A549 (cell line): Measurements from ENCODE around the gene MAP3K14. TPM values are rescaled to one million over a fixed set of nuclear protein-coding genes. Genes with fewer than 3 reads are reported as not detected.

Experiments
- ATAC-seq, 2 experiments: fragments of 200-7000 bp in 1 of 2; fragments of >200 bp in 1 of 2; cut with Nextera tagmentation in 1 of 2; cut with Tn5 transposase in 1 of 2; 3 replicates each; pipeline versions ENCODE4 v1.8.0 to v1.9.1; 2018 to 2020; ENCODE audit warnings: mild to moderate bottlenecking in 1 of 2, moderate library complexity in 1 of 2
- CTCF ChIA-PET: fragments of 300-600 bp; sonication (Branson Sonifier 250); formaldehyde crosslinking; extraction: SDS; loops from one replicate; lab custom pipeline; 2021; ENCODE audit warnings: antibody characterized with exemption, inconsistent platforms; lab: Yijun Ruan, JAX
- POLR2A ChIA-PET: fragments of 350-600 bp; formaldehyde crosslinking; extraction: SDS; loops from one replicate; lab custom pipeline; 2021; ENCODE audit warnings: antibody characterized with exemption, inconsistent platforms; lab: Yijun Ruan, JAX
- DNase-seq, 2 experiments: peaks; one replicate each; pipeline versions ENCODE4 v3.0.0 to v3.0.0-alpha.2; 2011 to 2016; ENCODE audit warnings: low read depth in 1 of 2, low spot score in 1 of 2
- FAIRE-seq: peaks from 2 replicates; lab custom pipeline; 2011; peaks lifted over from hg19 to GRCh38; lab: Jason Lieb, UNC
- H3K27ac ChIP-seq, 2 experiments: fragments of >200 bp; sonication (Bioruptor Twin); formaldehyde crosslinking; 3 replicates each; pipeline ENCODE4 v1.5.1; 2016 to 2017
- H3K4me1 ChIP-seq: fragments of >200 bp; sonication (Bioruptor Twin); formaldehyde crosslinking; 3 replicates; pipeline ENCODE4 v1.6.1; 2016
- H3K4me2 ChIP-seq: fragments of >200 bp; sonication (Bioruptor Twin); formaldehyde crosslinking; 3 replicates; pipeline ENCODE4 v1.6.1; 2016
- H3K4me3 ChIP-seq: fragments of >200 bp; sonication (Bioruptor Twin); formaldehyde crosslinking; 3 replicates; pipeline ENCODE4 v1.5.1; 2016
- H3K9me3 ChIP-seq: fragments of >200 bp; sonication (Bioruptor Twin); formaldehyde crosslinking; 3 replicates; pipeline ENCODE4 v1.6.1; 2016
- CEBPB ChIP-seq, 2 experiments: fragments of >200 bp in 1 of 2; sonication (Bioruptor Twin) in 1 of 2; formaldehyde crosslinking in 1 of 2; IDR thresholded peaks; 2 replicates each; pipeline ENCODE4 v1.6.1; 2012 to 2016
- CHD2 ChIP-seq: fragments of 150-350 bp; IDR thresholded peaks from 2 replicates; pipeline ENCODE4 v1.6.1; 2014; ENCODE audit warnings: low read length; ENCODE audit not compliant: partially characterized antibody
- EP300 ChIP-seq, 2 experiments: fragments of >200 bp; sonication (Bioruptor Twin); formaldehyde crosslinking; IDR thresholded peaks; 2 replicates in 1 of 2; 3 replicates in 1 of 2; pipeline ENCODE4 v1.6.1; 2016 to 2017
- FOXS1 ChIP-seq: fragments of 250-450 bp; sonication (Bioruptor Pico); IDR thresholded peaks from 2 replicates; pipeline ENCODE4 v1.5.0; 2020; ENCODE audit warnings: mild to moderate bottlenecking, moderate library complexity
- RAD21 ChIP-seq, 2 experiments: fragments of >200 bp in 1 of 2; sonication (Bioruptor Twin) in 1 of 2; formaldehyde crosslinking in 1 of 2; IDR thresholded peaks in 1 of 2; conservative IDR thresholded peaks in 1 of 2; 2 replicates in 1 of 2; 3 replicates in 1 of 2; pipeline ENCODE4 v1.6.1; 2012 to 2018; ENCODE audit warnings: inconsistent platforms in 1 of 2
- SMC3 ChIP-seq: fragments of >200 bp; sonication (Bioruptor Twin); formaldehyde crosslinking; IDR thresholded peaks from 3 replicates; pipeline ENCODE4 v1.6.1; 2018; ENCODE audit warnings: inconsistent platforms
- WGBS: methylation state at CpG from one replicate; pipeline ENCODE4 v1.1.6; 2017; ENCODE audit errors: missing lambda C conversion rate; 5-methylcytosine and 5-hydroxymethylcytosine counted together
- polyA plus RNA-seq, 4 experiments: library from polyadenylated mRNA; depleted of rRNA in 3 of 4; stranded (reverse); fragments of >200 nt; fragmentation: RNase III in 1 of 4; extraction: RNeasy Plus Mini Kit Qiagen cat#74134 plus additional on column Dnase treatment in 1 of 4; gene quantifications; 2 replicates in 3 of 4; 3 replicates in 1 of 4; pipeline ENCODE4 v1.2.3, GENCODE V29; 2011 to 2017
- TF ChIP-seq, protein P1 (sequence below): fragments of >200 bp; sonication (Bioruptor Twin); formaldehyde crosslinking; IDR thresholded peaks from 3 replicates; pipeline ENCODE4 v1.5.1; 2016
- TF ChIP-seq, protein P2 (sequence below): IDR thresholded peaks from 2 replicates; pipeline ENCODE4 v1.6.1; 2012
- TF ChIP-seq, protein P3 (sequence below): fragments of >200 bp; sonication (Bioruptor Twin); formaldehyde crosslinking; IDR thresholded peaks from 3 replicates; pipeline ENCODE4 v1.6.1; 2016
- TF ChIP-seq, protein P4 (sequence below): fragments of 150-350 bp; IDR thresholded peaks from 2 replicates; pipeline ENCODE4 v1.6.1; 2014; ENCODE audit warnings: low read depth, mild to moderate bottlenecking, low read length

Gene MAP3K14
- polyA plus RNA-seq, 2 of the 4 experiments (the other 2 are of a cell fraction), result 9.1 to 34.5 TPM

DNA sequence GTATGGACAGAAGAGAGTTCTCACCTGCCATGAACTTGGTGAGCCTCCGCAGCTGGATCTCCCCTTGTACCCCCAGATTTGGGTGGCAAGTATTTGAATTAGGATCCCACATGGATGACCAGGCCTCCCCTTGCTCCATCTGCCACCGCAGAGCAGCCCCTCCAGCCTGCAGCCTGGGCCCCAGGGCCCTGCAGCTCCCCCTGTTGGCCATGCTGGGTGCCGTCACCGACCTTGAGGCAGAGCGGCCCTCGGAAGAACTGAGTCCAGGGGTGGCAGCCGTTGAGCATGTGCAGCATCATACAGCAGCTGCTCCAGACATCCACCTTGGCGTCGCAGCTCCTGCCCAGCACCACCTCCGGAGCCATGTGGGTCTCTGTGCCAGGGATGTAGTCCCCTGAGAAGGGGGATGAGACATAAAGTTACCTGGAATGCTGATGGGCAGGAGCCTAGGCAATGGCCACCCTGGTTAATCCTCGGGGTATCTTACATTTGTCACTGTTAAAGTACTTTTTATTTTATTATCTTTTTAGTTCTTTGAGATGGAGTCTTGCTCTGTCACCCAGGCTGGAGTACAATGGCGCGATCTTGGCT, 45.9 kb downstream of the MAP3K14 start:
- H3K9me3 ChIP-seq, result no peaks in the 10 kb centered on the region
- no peak overlapping the region for H3K4me3 ChIP-seq
- 81% methylated on average over 13 of the region's 13 CpGs for WGBS
- peak in 1 of 2 experiments; percentile 68 for DNase-seq
- no peak overlapping the region for H3K4me2 ChIP-seq
- TF ChIP-seq SMC3 (peak; percentile 58), RAD21 (conservative IDR thresholded peaks at IDR 0.05 in 1 of 2, IDR thresholded peaks at IDR 0.05 in 1 of 2) (peak; percentile 45 to 46; a peak in 4 of 5 replicates), FOXS1 (CRISPR knock-in tag) (no peak), CHD2 (no peak)
- TF ChIP-seq, protein P1, sequence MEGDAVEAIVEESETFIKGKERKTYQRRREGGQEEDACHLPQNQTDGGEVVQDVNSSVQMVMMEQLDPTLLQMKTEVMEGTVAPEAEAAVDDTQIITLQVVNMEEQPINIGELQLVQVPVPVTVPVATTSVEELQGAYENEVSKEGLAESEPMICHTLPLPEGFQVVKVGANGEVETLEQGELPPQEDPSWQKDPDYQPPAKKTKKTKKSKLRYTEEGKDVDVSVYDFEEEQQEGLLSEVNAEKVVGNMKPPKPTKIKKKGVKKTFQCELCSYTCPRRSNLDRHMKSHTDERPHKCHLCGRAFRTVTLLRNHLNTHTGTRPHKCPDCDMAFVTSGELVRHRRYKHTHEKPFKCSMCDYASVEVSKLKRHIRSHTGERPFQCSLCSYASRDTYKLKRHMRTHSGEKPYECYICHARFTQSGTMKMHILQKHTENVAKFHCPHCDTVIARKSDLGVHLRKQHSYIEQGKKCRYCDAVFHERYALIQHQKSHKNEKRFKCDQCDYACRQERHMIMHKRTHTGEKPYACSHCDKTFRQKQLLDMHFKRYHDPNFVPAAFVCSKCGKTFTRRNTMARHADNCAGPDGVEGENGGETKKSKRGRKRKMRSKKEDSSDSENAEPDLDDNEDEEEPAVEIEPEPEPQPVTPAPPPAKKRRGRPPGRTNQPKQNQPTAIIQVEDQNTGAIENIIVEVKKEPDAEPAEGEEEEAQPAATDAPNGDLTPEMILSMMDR, result peak; percentile 68
- TF ChIP-seq, protein P2, sequence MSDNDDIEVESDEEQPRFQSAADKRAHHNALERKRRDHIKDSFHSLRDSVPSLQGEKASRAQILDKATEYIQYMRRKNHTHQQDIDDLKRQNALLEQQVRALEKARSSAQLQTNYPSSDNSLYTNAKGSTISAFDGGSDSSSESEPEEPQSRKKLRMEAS, result peak; percentile 33; the same call in 1 of the 2 replicates
- CTCF ChIA-PET, result interaction anchor here (0.8 to 34.8 kb wide), 22 partner anchors 8 to 136 kb away, joined by 3 to 1120 read pairs (median 6); partner anchors contain the start of genes ACBD4 and FMNL1
- POLR2A ChIA-PET, result no interaction called here
- peaks cover 21% of the 10 kb centered on the region for H3K4me1 ChIP-seq
- no peak overlapping the region for H3K27ac ChIP-seq
- ATAC-seq, result peak; percentile 36 to 72; a peak in 4 of 6 replicates
- no peak for FAIRE-seq

DNA sequence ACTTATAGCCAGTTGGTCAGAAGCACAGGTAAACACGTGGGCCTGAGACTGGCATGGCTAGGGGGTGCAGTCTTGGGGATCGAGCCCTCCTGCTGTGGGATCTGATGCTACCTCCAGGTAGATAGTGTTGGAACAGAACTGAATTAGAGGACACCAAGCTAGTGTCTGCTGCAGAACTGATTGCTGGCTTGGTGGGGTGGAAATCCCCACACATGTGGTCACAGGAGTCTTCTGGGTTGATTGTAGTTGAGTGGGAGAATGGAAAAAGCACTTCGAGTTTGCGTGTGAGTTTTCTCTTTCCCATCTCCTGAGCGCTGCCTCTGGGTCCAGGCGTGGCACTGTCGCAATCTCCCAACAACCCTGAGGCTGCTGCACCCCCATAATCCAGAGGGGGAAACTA, 46.9 kb downstream of the MAP3K14 start:
- Histone ChIP-seq H3K4me1 (peaks cover 29% of the 10 kb centered on the region), H3K4me2 (no peak overlapping the region), H3K9me3 (no peaks in the 10 kb centered on the region), H3K4me3 (no peak overlapping the region), H3K27ac (peak overlapping the region in 1 of 2 experiments; percentile 2; a peak in 1 of 6 replicates)
- POLR2A ChIA-PET, result no interaction called here
- FAIRE-seq (no peak), DNase-seq (no peak), ATAC-seq (no peak)
- WGBS, result 79% methylated on average over 7 of the region's 7 CpGs
- TF ChIP-seq CEBPB (IDR thresholded peaks at IDR 0.05) (peak in 1 of 2 experiments; percentile 4; a peak in 1 of 4 replicates), EP300 (IDR thresholded peaks at IDR 0.05) (no peak)
- CTCF ChIA-PET, result interaction anchor here (0.9 to 34.8 kb wide), 18 partner anchors 8 to 156 kb away, joined by 3 to 1120 read pairs (median 7); partner anchors contain the start of genes ACBD4 and FMNL1

- WGBS, result 86% methylated on average over 10 of the region's 10 CpGs
- no peak overlapping the region for H3K4me2 ChIP-seq
- ATAC-seq (no peak), FAIRE-seq (no peak), DNase-seq (no peak)
- H3K27ac ChIP-seq, result peak overlapping the region in 1 of 2 experiments; percentile 51; a peak in 2 of 6 replicates
- POLR2A ChIA-PET, result no interaction called here
- peaks cover 52% of the 10 kb centered on the region for H3K4me1 ChIP-seq
- no peaks in the 10 kb centered on the region for H3K9me3 ChIP-seq
- CTCF ChIA-PET, result interaction anchor here (0.5 to 34.8 kb wide), 15 partner anchors 9 to 225 kb away, joined by 3 to 1120 read pairs (median 7); partner anchors contain the start of genes ACBD4, FMNL1 and MAP3K14
- no peak overlapping the region for H3K4me3 ChIP-seq
- TF ChIP-seq, protein P3, sequence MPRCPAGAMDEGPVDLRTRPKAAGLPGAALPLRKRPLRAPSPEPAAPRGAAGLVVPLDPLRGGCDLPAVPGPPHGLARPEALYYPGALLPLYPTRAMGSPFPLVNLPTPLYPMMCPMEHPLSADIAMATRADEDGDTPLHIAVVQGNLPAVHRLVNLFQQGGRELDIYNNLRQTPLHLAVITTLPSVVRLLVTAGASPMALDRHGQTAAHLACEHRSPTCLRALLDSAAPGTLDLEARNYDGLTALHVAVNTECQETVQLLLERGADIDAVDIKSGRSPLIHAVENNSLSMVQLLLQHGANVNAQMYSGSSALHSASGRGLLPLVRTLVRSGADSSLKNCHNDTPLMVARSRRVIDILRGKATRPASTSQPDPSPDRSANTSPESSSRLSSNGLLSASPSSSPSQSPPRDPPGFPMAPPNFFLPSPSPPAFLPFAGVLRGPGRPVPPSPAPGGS, result no peak
- TF ChIP-seq, protein P4, sequence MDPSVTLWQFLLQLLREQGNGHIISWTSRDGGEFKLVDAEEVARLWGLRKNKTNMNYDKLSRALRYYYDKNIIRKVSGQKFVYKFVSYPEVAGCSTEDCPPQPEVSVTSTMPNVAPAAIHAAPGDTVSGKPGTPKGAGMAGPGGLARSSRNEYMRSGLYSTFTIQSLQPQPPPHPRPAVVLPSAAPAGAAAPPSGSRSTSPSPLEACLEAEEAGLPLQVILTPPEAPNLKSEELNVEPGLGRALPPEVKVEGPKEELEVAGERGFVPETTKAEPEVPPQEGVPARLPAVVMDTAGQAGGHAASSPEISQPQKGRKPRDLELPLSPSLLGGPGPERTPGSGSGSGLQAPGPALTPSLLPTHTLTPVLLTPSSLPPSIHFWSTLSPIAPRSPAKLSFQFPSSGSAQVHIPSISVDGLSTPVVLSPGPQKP, result no peak
- TF ChIP-seq, protein P1, result no peak
These were observed 49.3 kb downstream of the MAP3K14 start for GRCh38 chr17:45267436-45268055.
